HepG2 (cell line): Measurements from ENCODE around the gene HMGN4. TPM values are rescaled to one million over a fixed set of nuclear protein-coding genes. Genes with fewer than 3 reads are reported as not detected.

Source experiments
- ARNT2 ChIP-seq: sonication (generic); formaldehyde crosslinking; IDR thresholded peaks from 2 replicates; pipeline ENCODE4 v1.8.0; 2022; ENCODE audit warnings: mild to moderate bottlenecking, low read depth, missing genetic modification reagents, moderate library complexity
- EZH2 ChIP-seq: conservative IDR thresholded peaks from 2 replicates; pipeline ENCODE4 v1.6.1; 2012; ENCODE audit warnings: mild to moderate bottlenecking, low read depth, low read length, moderate library complexity
- GABPA ChIP-seq, 2 experiments: IDR thresholded peaks; 2 replicates each; pipeline ENCODE4 v1.6.1; 2011 to 2016; ENCODE audit warnings: low read depth in 2 of 2, low read length in 1 of 2, missing biosample characterization in 1 of 2, missing genetic modification characterization in 1 of 2
- POLR2A ChIP-seq, 2 experiments: IDR thresholded peaks; 2 replicates each; pipeline ENCODE4 v1.6.1; 2011; ENCODE audit warnings: low read depth in 2 of 2, low read length in 2 of 2, mild to moderate bottlenecking in 1 of 2, moderate library complexity in 1 of 2; ENCODE audit not compliant: insufficient read depth in 1 of 2
- POLR2G ChIP-seq: fragments of 200-400 bp; formaldehyde crosslinking; IDR thresholded peaks from 2 replicates; pipeline ENCODE4 v1.6.1; 2018; ENCODE audit warnings: mild to moderate bottlenecking, low read depth, low read length, moderate library complexity
- RNF2 ChIP-seq: fragments of 450-650 bp; conservative IDR thresholded peaks from 2 replicates; pipeline ENCODE4 v1.6.1; 2016; ENCODE audit warnings: low read depth
- SMARCE1 ChIP-seq: fragments of 450-650 bp; IDR thresholded peaks from 2 replicates; pipeline ENCODE4 v1.6.1; 2017; ENCODE audit warnings: borderline replicate concordance
- TCF7 ChIP-seq: sonication (generic); IDR thresholded peaks from 2 replicates; pipeline ENCODE4 v1.6.1; 2016; ENCODE audit warnings: antibody characterized with exemption, low read depth
- TP53 ChIP-seq: sonication (generic); formaldehyde crosslinking; conservative IDR thresholded peaks from 2 replicates; pipeline ENCODE4 v1.4.0; 2020; ENCODE audit warnings: missing genetic modification reagents
- ZNF563 ChIP-seq: sonication (generic); formaldehyde crosslinking; IDR thresholded peaks from 2 replicates; pipeline ENCODE4 v1.8.0; 2022; ENCODE audit warnings: mild to moderate bottlenecking, moderate library complexity, missing genetic modification reagents
- ZNF790 ChIP-seq: sonication (generic); formaldehyde crosslinking; IDR thresholded peaks from 2 replicates; pipeline ENCODE4 v1.8.0; 2022; ENCODE audit warnings: missing genetic modification reagents, mild to moderate bottlenecking, borderline replicate concordance
- polyA plus RNA-seq, 8 experiments: library from polyadenylated mRNA; depleted of rRNA in 3 of 8; stranded (reverse) in 7 of 8; unstranded in 1 of 8; fragments of >200 nt; fragmentation: Illumina TruSeq in 4 of 8; extraction: Trizol in 4 of 8; gene quantifications; 2 replicates each; pipeline versions ENCODE4 v1.2.1 to v1.2.3, GENCODE V29; 2011 to 2016; ENCODE audit warnings: low read depth in 4 of 8, missing spikeins in 1 of 8, mixed read lengths in 1 of 8; ENCODE audit not compliant: insufficient read depth in 1 of 8
- total RNA-seq, 5 experiments: library from RNA; depleted of rRNA; stranded (reverse); fragments of >200 nt; fragmentation: Illumina TruSeq; extraction: Trizol; gene quantifications; 2 replicates each; pipeline ENCODE4 v1.2.3, GENCODE V29; 2016; ENCODE audit warnings: low read depth in 1 of 5
- TF ChIP-seq, protein P1 (sequence below): sonication (generic); formaldehyde crosslinking; IDR thresholded peaks from 2 replicates; pipeline ENCODE4 v1.4.0; 2020; ENCODE audit warnings: missing genetic modification reagents
- TF ChIP-seq, protein P2 (sequence below): sonication (generic); formaldehyde crosslinking; IDR thresholded peaks from 2 replicates; pipeline ENCODE4 v1.4.0; 2020; ENCODE audit warnings: missing genetic modification reagents
- TF ChIP-seq, protein P3 (sequence below): sonication (generic); formaldehyde crosslinking; IDR thresholded peaks from 2 replicates; pipeline ENCODE4 v1.5.0; 2020; ENCODE audit warnings: mild to moderate bottlenecking, missing genetic modification reagents
- TF ChIP-seq, protein P4 (sequence below): sonication (generic); formaldehyde crosslinking; IDR thresholded peaks from 2 replicates; pipeline ENCODE4 v1.8.0; 2022; ENCODE audit warnings: mild to moderate bottlenecking, missing genetic modification reagents, borderline replicate concordance
- TF ChIP-seq, protein P5 (sequence below): IDR thresholded peaks from 2 replicates; pipeline ENCODE4 v1.6.1; 2016

The HMGN4 gene
- total and polyA plus RNA-seq, 2 of the 13 experiments (the other 11 are each of a cell fraction or from before 2014, with no cell fraction given): 39.9 to 52.1 TPM

DNA sequence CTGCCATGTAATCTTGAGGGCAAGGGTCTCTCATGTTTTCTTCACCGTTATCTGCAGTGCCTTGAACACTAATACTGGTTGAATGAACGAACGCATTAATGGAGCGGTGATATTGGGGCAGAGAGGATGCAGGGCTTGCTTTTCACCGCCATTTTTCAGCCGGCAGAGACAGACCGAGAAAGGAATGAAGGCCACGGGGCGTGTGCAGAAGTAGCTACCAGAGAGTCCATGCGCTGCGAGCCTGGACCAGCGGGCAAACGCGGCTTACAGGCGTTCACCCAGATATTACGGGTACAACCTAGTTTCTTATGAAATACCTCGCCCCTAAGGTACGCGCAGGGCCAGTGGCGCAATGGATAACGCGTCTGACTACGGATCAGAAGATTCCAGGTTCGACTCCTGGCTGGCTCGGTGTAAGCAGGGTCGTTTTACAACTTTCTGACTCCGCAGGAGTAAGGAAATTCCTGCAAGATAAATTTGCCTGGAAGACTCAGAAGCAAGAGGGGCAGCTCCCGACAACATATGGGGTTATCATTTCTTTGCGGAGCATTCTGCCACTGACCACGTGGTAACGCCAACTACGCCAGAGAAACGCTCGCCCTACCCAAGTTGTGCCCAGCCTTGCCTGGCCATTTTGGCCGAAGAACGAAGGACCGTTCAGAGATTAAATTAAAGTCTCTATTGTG, 863 bp upstream of the HMGN4 start (continued):
- TF ChIP-seq POLR2G: no peak
- TF ChIP-seq EZH2: no peak
- TF ChIP-seq, protein P1, sequence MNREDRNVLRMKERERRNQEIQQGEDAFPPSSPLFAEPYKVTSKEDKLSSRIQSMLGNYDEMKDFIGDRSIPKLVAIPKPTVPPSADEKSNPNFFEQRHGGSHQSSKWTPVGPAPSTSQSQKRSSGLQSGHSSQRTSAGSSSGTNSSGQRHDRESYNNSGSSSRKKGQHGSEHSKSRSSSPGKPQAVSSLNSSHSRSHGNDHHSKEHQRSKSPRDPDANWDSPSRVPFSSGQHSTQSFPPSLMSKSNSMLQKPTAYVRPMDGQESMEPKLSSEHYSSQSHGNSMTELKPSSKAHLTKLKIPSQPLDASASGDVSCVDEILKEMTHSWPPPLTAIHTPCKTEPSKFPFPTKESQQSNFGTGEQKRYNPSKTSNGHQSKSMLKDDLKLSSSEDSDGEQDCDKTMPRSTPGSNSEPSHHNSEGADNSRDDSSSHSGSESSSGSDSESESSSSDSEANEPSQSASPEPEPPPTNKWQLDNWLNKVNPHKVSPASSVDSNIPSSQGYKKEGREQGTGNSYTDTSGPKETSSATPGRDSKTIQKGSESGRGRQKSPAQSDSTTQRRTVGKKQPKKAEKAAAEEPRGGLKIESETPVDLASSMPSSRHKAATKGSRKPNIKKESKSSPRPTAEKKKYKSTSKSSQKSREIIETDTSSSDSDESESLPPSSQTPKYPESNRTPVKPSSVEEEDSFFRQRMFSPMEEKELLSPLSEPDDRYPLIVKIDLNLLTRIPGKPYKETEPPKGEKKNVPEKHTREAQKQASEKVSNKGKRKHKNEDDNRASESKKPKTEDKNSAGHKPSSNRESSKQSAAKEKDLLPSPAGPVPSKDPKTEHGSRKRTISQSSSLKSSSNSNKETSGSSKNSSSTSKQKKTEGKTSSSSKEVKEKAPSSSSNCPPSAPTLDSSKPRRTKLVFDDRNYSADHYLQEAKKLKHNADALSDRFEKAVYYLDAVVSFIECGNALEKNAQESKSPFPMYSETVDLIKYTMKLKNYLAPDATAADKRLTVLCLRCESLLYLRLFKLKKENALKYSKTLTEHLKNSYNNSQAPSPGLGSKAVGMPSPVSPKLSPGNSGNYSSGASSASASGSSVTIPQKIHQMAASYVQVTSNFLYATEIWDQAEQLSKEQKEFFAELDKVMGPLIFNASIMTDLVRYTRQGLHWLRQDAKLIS (CRISPR knock-in tag): no peak
- TF ChIP-seq, protein P2, sequence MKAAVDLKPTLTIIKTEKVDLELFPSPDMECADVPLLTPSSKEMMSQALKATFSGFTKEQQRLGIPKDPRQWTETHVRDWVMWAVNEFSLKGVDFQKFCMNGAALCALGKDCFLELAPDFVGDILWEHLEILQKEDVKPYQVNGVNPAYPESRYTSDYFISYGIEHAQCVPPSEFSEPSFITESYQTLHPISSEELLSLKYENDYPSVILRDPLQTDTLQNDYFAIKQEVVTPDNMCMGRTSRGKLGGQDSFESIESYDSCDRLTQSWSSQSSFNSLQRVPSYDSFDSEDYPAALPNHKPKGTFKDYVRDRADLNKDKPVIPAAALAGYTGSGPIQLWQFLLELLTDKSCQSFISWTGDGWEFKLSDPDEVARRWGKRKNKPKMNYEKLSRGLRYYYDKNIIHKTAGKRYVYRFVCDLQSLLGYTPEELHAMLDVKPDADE: no peak
- TF ChIP-seq, protein P3, sequence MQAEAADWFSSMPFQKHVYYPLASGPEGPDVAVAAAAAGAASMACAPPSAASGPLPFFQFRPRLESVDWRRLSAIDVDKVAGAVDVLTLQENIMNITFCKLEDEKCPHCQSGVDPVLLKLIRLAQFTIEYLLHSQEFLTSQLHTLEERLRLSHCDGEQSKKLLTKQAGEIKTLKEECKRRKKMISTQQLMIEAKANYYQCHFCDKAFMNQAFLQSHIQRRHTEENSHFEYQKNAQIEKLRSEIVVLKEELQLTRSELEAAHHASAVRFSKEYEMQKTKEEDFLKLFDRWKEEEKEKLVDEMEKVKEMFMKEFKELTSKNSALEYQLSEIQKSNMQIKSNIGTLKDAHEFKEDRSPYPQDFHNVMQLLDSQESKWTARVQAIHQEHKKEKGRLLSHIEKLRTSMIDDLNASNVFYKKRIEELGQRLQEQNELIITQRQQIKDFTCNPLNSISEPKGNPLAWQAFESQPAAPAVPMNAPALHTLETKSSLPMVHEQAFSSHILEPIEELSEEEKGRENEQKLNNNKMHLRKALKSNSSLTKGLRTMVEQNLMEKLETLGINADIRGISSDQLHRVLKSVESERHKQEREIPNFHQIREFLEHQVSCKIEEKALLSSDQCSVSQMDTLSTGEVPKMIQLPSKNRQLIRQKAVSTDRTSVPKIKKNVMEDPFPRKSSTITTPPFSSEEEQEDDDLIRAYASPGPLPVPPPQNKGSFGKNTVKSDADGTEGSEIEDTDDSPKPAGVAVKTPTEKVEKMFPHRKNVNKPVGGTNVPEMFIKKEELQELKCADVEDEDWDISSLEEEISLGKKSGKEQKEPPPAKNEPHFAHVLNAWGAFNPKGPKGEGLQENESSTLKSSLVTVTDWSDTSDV (CRISPR knock-in tag): no peak
- TF ChIP-seq, protein P4, sequence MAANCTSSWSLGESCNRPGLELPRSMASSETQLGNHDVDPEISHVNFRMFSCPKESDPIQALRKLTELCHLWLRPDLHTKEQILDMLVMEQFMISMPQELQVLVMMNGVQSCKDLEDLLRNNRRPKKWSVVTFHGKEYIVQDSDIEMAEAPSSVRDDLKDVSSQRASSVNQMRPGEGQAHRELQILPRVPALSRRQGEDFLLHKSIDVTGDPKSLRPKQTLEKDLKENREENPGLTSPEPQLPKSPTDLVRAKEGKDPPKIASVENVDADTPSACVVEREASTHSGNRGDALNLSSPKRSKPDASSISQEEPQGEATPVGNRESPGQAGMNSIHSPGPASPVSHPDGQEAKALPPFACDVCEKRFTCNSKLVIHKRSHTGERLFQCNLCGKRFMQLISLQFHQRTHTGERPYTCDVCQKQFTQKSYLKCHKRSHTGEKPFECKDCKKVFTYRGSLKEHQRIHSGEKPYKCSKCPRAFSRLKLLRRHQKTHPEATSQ (CRISPR knock-in tag): peak; percentile 96
- peak; percentile 11; the same call in 1 of the 2 replicates for TF ChIP-seq TCF7
- TF ChIP-seq ZNF790: 0 out of 2 replicates have a peak, but pooled peaks have one; percentile 24
- no peak for TF ChIP-seq SMARCE1
- TF ChIP-seq TP53 (CRISPR knock-in tag): no peak; the same call in 1 of the 2 replicates
- 0 out of 2 replicates have a peak, but pooled peaks have one; percentile 26 for TF ChIP-seq RNF2
- TF ChIP-seq, protein P5, sequence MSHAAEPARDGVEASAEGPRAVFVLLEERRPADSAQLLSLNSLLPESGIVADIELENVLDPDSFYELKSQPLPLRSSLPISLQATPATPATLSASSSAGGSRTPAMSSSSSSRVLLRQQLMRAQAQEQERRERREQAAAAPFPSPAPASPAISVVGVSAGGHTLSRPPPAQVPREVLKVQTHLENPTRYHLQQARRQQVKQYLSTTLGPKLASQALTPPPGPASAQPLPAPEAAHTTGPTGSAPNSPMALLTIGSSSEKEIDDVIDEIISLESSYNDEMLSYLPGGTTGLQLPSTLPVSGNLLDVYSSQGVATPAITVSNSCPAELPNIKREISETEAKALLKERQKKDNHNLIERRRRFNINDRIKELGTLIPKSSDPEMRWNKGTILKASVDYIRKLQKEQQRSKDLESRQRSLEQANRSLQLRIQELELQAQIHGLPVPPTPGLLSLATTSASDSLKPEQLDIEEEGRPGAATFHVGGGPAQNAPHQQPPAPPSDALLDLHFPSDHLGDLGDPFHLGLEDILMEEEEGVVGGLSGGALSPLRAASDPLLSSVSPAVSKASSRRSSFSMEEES (CRISPR knock-in tag): peak; percentile 41; the same call in 1 of the 2 replicates
- TF ChIP-seq GABPA (IDR thresholded peaks at IDR 0.05; ENCODE audit: low read depth, low read length): no peak
- peak; percentile 42; the same call in 1 of the 2 replicates for TF ChIP-seq GABPA (CRISPR knock-in tag; IDR thresholded peaks at IDR 0.05; ENCODE audit: low read depth)
- peak; percentile 32 to 46; a peak in 1 of 4 replicates for TF ChIP-seq POLR2A (IDR thresholded peaks at IDR 0.05; ENCODE audit: insufficient read depth in 1 of 2, low read depth in 2 of 2, low read length in 2 of 2)
- peak; percentile 59 for TF ChIP-seq ARNT2 (CRISPR knock-in tag)
- TF ChIP-seq ZNF563: peak; percentile 80
